Measurements from ENCODE around the gene IL32.
A peak's percentile ranks its signal among the peaks of the same experiment; 100 is the strongest.

Gene IL32

GRCh38 chr16:3101018-3101840 lies 35.8 kb downstream of the IL32 start:
- Histone ChIP-seq H3K27me3 (ENCODE audit: insufficient read depth, low read depth, severe bottlenecking) (no peaks in the 10 kb centered on the region), H3K36me3 (no peaks in the 10 kb centered on the region; the same call in 1 of the 2 replicates), H3K9me3 (ENCODE audit: severe bottlenecking) (no peaks in the 10 kb centered on the region), H3K4me3 (ENCODE audit: low read depth, low read length) (no peak overlapping the region), H3K27ac (no peak overlapping the region)
- peak; percentile 73 for TF ChIP-seq CTCF (IDR thresholded peaks at IDR 0.05; ENCODE audit: low read depth, low read length)
- peak; percentile 45 for DNase-seq

- TF ChIP-seq CTCF (IDR thresholded peaks at IDR 0.05; ENCODE audit: low read depth, low read length), result no peak
- Histone ChIP-seq H3K9me3 (ENCODE audit: severe bottlenecking) (no peaks in the 10 kb centered on the region), H3K27me3 (ENCODE audit: insufficient read depth, low read depth, severe bottlenecking) (no peaks in the 10 kb centered on the region), H3K36me3 (no peaks in the 10 kb centered on the region; the same call in 1 of the 2 replicates), H3K4me3 (ENCODE audit: low read depth, low read length) (no peak overlapping the region), H3K27ac (no peak overlapping the region)
- DNase-seq, result no peak
Observed at GRCh38 chr16:3101841-3102470, 36.5 kb downstream of the IL32 start.

GRCh38 chr16:3106205-3106928 lies 40.9 kb downstream of the IL32 start:
- H3K27ac ChIP-seq, result peak overlapping the region; percentile 97
- peak overlapping the region; percentile 72 for H3K4me3 ChIP-seq (ENCODE audit: low read depth, low read length)
- TF ChIP-seq CTCF (IDR thresholded peaks at IDR 0.05; ENCODE audit: low read depth, low read length), result no peak
- H3K27me3 ChIP-seq (ENCODE audit: insufficient read depth, low read depth, severe bottlenecking), result no peaks in the 10 kb centered on the region
- H3K36me3 ChIP-seq, result no peaks in the 10 kb centered on the region; the same call in 1 of the 2 replicates
- no peaks in the 10 kb centered on the region for H3K9me3 ChIP-seq (ENCODE audit: severe bottlenecking)
- DNase-seq, result peak; percentile 95

GRCh38 chr16:3112058-3112880 lies 46.8 kb downstream of the IL32 start, which contains the start of gene ZNF205:
Gene ZNF205, plus strand, starts transcription at chr16:3112586. Its CDS starts 845 bp downstream, at chr16:3113431.
- peaks cover 10% of the 10 kb centered on the region for H3K36me3 ChIP-seq
- peak within 1 kb of the TSS; percentile 73 for H3K4me3 ChIP-seq (ENCODE audit: low read depth, low read length)
- DNase-seq, result peak; percentile 88
- H3K9me3 ChIP-seq (ENCODE audit: severe bottlenecking), result no peaks in the 10 kb centered on the region
- H3K27me3 ChIP-seq (ENCODE audit: insufficient read depth, low read depth, severe bottlenecking), result no peaks in the 10 kb centered on the region
- peak within 1 kb of the TSS; percentile 58 for H3K27ac ChIP-seq
- no peak for TF ChIP-seq CTCF (IDR thresholded peaks at IDR 0.05; ENCODE audit: low read depth, low read length)

GRCh38 chr16:3112881-3113574 lies 47.6 kb downstream of the IL32 start:
- peak; percentile 25 for DNase-seq
- Histone ChIP-seq H3K36me3 (peaks cover 11% of the 10 kb centered on the region), H3K4me3 (ENCODE audit: low read depth, low read length) (peak overlapping the region; percentile 73), H3K27ac (peak overlapping the region; percentile 58), H3K27me3 (ENCODE audit: insufficient read depth, low read depth, severe bottlenecking) (no peaks in the 10 kb centered on the region), H3K9me3 (ENCODE audit: severe bottlenecking) (no peaks in the 10 kb centered on the region)
- no peak for TF ChIP-seq CTCF (IDR thresholded peaks at IDR 0.05; ENCODE audit: low read depth, low read length)

Measured in WERI-Rb-1 (cell line).